Esophagus muscularis mucosa (tissue), 4 donors: Measurements from ENCODE around the gene RSRC2.

Source experiments
- CTCF ChIP-seq, 3 experiments: fragments of 200-600 bp in 2 of 3; fragments of 450-650 bp in 1 of 3; sonication (generic) in 2 of 3; IDR thresholded peaks; one replicate each; pipeline ENCODE4 v1.5.1; 2017 to 2019; ENCODE audit warnings: antibody characterized with exemption in 3 of 3, mild to moderate bottlenecking in 2 of 3, moderate library complexity in 1 of 3
- EP300 ChIP-seq: sonication (generic); formaldehyde crosslinking; IDR thresholded peaks from one replicate; pipeline ENCODE4 v1.6.1; 2017; ENCODE audit warnings: antibody characterized with exemption
- POLR2A ChIP-seq: fragments of 450-650 bp; IDR thresholded peaks from one replicate; pipeline ENCODE4 v1.6.1; 2017; ENCODE audit warnings: antibody characterized with exemption, moderate library complexity, mild to moderate bottlenecking, low read depth
- POLR2AphosphoS5 ChIP-seq, 2 donors: sonication (generic); formaldehyde crosslinking; IDR thresholded peaks; one replicate each; pipeline ENCODE4 v1.6.1; 2017; ENCODE audit warnings: antibody characterized with exemption in 2 of 2

GRCh38 chr12:122526683-122527477, at the start of gene RSRC2, which contains the start of gene KNTC1:
- TF ChIP-seq POLR2A (peak; percentile 93), POLR2AphosphoS5 (IDR thresholded peaks at IDR 0.05) (peak; percentile 96 to 98), CTCF (IDR thresholded peaks at IDR 0.05) (no peak), EP300 (no peak)
